ES-I3 (cell line): ENCODE results near the gene OR1D5.
"Not testable (repeated sequence)": the region's sequence is repeated elsewhere in the genome, so short reads cannot be mapped to it uniquely, and the experiment has no call there.

Experiments used
- H3K36me3 ChIP-seq: 2 replicates; pipeline ENCODE4 v1.6.1; 2013; ENCODE audit warnings: mild to moderate bottlenecking, low read length, control low read depth, moderate library complexity; ENCODE audit not compliant: insufficient read depth
- H3K4me1 ChIP-seq: 2 replicates; pipeline ENCODE4 v1.6.1; 2013; ENCODE audit warnings: mild to moderate bottlenecking, control low read depth, low read length; ENCODE audit not compliant: insufficient read depth
- H3K9ac ChIP-seq: 2 replicates; pipeline ENCODE4 v1.6.1; 2013; ENCODE audit warnings: low read depth, mild to moderate bottlenecking, low read length, moderate library complexity
- H3K9me3 ChIP-seq: 2 replicates; pipeline ENCODE4 v1.6.1; 2013; ENCODE audit warnings: mild to moderate bottlenecking, low read length, moderate library complexity; ENCODE audit not compliant: control insufficient read depth, insufficient read depth

OR1D5 gene

GRCh38 chr17:3063507-3063906 lies at the start of gene OR1D5:
TSS of gene OR1D5 (minus strand) at chr17:3063607. CDS start at chr17:3063607, 0 bp downstream.
- not testable (repeated sequence) for H3K9me3 ChIP-seq, H3K36me3 ChIP-seq, H3K4me1 ChIP-seq, H3K9ac ChIP-seq

- H3K9me3 ChIP-seq: no peaks in the 10 kb centered on the region
- no peaks in the 10 kb centered on the region for H3K4me1 ChIP-seq
- H3K36me3 ChIP-seq: no peaks in the 10 kb centered on the region
- no peak within 1 kb of the TSS for H3K9ac ChIP-seq
Measured at GRCh38 chr17:3104322-3104721, 40.9 kb upstream of the OR1D5 start, which contains the start of gene OR1D2. TSS of gene OR1D2 (minus strand) at chr17:3104422. CDS start at chr17:3092996, 11,426 bp downstream.

GRCh38 chr17:3073850-3074249 lies 10.4 kb upstream of the OR1D5 start:
- not testable (repeated sequence) for H3K9me3 ChIP-seq, H3K36me3 ChIP-seq, H3K9ac ChIP-seq, H3K4me1 ChIP-seq

- not testable (repeated sequence) for H3K9me3 ChIP-seq, H3K4me1 ChIP-seq, H3K36me3 ChIP-seq, H3K9ac ChIP-seq
Measured at GRCh38 chr17:3065192-3065591, 1.8 kb upstream of the OR1D5 start.

- not testable (repeated sequence) for H3K36me3 ChIP-seq, H3K9ac ChIP-seq, H3K9me3 ChIP-seq, H3K4me1 ChIP-seq
Measured at GRCh38 chr17:3062824-3063377, 506 bp downstream of the OR1D5 start.

- H3K36me3 ChIP-seq, H3K4me1 ChIP-seq, H3K9me3 ChIP-seq, H3K9ac ChIP-seq: not testable (repeated sequence)
Measured at GRCh38 chr17:3054868-3055267, 8.5 kb downstream of the OR1D5 start.

GRCh38 chr17:3049705-3050295 lies 13.6 kb downstream of the OR1D5 start:
- Histone ChIP-seq H3K9me3 (no peaks in the 10 kb centered on the region; the same call in 1 of the 2 replicates), H3K36me3 (no peaks in the 10 kb centered on the region), H3K4me1 (no peaks in the 10 kb centered on the region), H3K9ac (peak overlapping the region; percentile 87; the same call in 1 of the 2 replicates)

GRCh38 chr17:3048727-3049471 lies 14.5 kb downstream of the OR1D5 start:
- no peaks in the 10 kb centered on the region for H3K36me3 ChIP-seq
- no peaks in the 10 kb centered on the region; the same call in 1 of the 2 replicates for H3K9me3 ChIP-seq
- H3K4me1 ChIP-seq: no peaks in the 10 kb centered on the region
- peak overlapping the region; percentile 87 for H3K9ac ChIP-seq

- Histone ChIP-seq H3K9ac (no peak overlapping the region), H3K9me3 (peaks cover 5% of the 10 kb centered on the region; the same call in 1 of the 2 replicates), H3K4me1 (no peaks in the 10 kb centered on the region), H3K36me3 (no peaks in the 10 kb centered on the region)
Measured at GRCh38 chr17:3046753-3047152, 16.7 kb downstream of the OR1D5 start.

- Histone ChIP-seq H3K36me3 (no peaks in the 10 kb centered on the region), H3K4me1 (no peaks in the 10 kb centered on the region), H3K9ac (no peak overlapping the region), H3K9me3 (peaks cover 5% of the 10 kb centered on the region; the same call in 1 of the 2 replicates)
Measured at GRCh38 chr17:3043737-3044365, 19.6 kb downstream of the OR1D5 start.

GRCh38 chr17:3040882-3041281 lies 22.5 kb downstream of the OR1D5 start:
- no peaks in the 10 kb centered on the region for H3K4me1 ChIP-seq

GRCh38 chr17:3039736-3040135 lies 23.7 kb downstream of the OR1D5 start:
- 0 out of 2 replicates have a peak, but pooled peaks cover 5% of the 10 kb centered on the region for H3K9me3 ChIP-seq
- H3K9ac ChIP-seq: no peak overlapping the region
- no peaks in the 10 kb centered on the region for H3K4me1 ChIP-seq
- no peaks in the 10 kb centered on the region for H3K36me3 ChIP-seq

More at GRCh38 chr17:3040882-3041281, 22.5 kb downstream of the OR1D5 start:
- Histone ChIP-seq H3K9ac (no peak overlapping the region), H3K36me3 (no peaks in the 10 kb centered on the region), H3K9me3 (peaks cover 5% of the 10 kb centered on the region; the same call in 1 of the 2 replicates)

GRCh38 chr17:3038941-3039340 lies 24.5 kb downstream of the OR1D5 start:
- Histone ChIP-seq H3K9me3 (0 out of 2 replicates have a peak, but pooled peaks cover 5% of the 10 kb centered on the region), H3K9ac (no peak overlapping the region), H3K36me3 (no peaks in the 10 kb centered on the region), H3K4me1 (no peaks in the 10 kb centered on the region)

- Histone ChIP-seq H3K4me1 (no peaks in the 10 kb centered on the region), H3K9ac (no peak overlapping the region), H3K9me3 (no peaks in the 10 kb centered on the region), H3K36me3 (no peaks in the 10 kb centered on the region)
Measured at GRCh38 chr17:3037259-3037658, 26.1 kb downstream of the OR1D5 start.
